NCI-H2227 (cell line): ENCODE measurements around the gene UBE2V1.
"Not testable (repeated sequence)": the region's sequence is repeated elsewhere in the genome, so short reads cannot be mapped to it uniquely, and the experiment has no call there.

Experiments
- DNase-seq: peaks from one replicate; lab custom pipeline; 2025; ENCODE audit not compliant: unreplicated experiment; lab: John Stamatoyannopoulos, UW

Gene UBE2V1

DNA sequence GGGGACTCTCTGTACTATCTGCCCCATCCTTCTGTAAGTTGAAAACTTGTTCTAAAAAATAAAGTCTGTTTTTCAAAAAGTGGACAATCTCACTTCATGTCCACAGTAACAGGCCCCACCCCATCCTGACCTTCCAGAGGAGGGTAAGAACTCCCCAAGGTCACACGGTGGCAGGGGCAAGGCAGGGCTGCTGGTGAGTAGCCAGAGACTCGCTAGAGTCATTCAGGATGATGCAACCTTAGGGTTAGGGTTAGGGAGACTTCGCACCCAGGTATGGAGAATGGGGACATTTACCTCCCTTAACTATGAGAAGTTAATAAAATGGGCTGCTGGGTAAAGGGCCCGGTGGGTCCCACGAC, 25.1 kb upstream of the UBE2V1 start:
- DNase-seq = no peak

DNA sequence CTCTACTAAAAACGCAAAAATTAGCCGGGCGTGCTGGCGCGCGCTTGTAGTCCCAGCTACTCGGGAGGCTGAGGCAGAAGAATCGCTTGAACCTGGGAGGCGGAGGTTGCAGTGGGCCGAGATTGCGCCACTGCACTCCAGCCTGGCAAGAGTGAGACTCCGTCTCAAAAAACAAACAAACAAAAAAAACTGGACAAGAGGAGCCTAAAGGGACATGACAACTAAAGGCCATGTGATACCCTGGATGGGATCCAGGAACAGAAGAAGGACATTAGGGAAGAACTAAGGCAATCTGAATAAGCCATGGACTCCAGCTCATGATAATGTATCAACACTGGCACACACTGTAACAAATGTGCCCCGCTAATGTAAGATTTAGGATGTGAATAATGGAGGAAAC, 24.8 kb upstream of the UBE2V1 start:
- DNase-seq = not testable (repeated sequence)

DNA sequence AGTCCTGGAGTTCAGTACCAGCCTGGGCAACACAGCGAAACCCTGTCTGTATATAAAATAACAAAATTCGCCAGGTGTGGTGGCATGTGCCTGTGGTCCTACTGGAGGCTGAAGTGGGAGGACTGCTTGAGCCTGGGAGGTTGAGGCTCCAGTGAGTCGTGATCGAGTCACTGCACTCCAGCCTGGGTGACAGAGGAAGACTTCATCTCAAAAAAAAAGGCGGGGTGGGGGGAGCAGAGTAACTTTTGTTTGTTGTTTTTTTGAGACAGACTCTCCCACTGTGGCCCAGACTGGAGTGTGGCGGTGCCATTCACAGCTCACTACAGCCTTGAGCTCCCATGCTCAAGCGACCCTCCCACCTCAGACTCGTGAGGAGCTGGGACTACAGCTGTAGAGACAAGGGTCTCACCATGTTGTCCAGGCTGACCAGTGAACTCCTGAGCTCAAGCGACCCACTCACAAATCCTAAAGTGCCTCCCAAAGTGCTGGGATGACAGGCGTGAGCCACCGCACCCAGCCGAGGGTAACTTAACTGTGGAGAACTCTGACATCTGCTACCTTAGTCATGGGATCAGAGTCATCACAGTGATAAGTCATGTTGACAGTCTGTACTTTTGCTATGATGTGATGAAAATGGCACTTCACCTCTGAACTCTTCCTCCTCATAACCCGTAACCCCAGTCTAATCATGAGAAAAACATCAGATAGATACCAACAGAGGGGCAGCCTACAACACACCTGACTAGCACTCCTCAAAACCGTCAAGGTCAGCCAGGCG, 24.1 kb upstream of the UBE2V1 start:
- DNase-seq = no peak

GRCh38 chr20:50135157-50135556, 22.2 kb upstream of the UBE2V1 start:
- DNase-seq = not testable (repeated sequence)

DNA sequence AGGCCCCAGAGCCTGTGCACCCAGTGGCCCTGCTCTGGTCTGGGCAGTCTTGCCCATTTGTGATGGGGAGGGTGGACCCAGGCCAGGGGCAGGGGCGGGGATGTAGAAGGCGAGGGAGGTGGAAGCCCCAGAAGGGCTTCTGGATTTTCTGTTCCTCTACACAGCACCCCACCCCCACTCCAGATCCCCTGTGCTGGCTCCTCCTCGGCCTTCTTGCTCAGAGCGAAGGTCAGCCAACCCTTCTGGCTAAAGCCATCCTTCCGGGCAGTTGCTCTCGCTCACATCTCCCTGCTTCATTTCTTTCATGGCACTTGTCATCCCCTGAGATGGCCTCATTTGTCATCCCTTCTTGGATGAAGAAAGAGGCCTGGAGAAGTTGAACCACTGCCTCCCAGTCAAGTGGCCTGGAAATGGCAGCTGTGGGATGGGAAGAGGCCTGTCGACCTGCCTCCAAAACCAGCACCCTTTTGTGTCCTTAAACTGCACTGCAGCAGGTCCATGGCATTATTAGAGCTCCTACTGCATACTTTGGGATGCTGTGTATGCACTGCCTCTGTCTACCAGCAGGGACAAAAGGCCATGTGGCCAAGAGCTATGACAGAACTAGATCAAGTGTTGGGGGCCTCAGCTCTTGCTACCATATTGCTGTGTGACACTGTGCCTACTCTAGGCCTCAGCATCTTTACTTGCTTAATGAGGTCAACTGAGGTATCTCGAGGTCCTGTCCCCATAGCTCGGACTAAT, 20.7 kb upstream of the UBE2V1 start:
- no peak for DNase-seq

DNA sequence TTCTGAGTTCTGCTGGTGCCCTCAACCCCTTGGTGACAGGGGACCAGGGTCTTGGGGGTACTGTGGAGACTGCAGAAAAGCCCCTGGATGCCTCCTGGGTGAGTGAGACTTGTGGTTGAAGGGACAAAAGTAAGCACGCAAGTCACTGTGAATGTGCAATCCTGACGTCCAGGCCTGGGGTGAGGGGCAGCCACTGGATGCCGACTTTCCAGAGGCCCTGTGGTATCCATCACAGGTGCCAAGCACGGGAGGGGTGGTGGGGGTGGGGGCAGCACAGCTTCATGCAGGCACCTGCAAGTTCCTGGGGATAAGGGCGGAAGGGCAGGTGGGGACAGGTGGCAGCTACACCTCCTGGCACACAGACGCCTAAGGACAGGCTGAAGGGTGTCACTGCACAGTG, 20.1 kb upstream of the UBE2V1 start:
- DNase-seq = no peak

- no peak for DNase-seq
These were observed 18.0 kb upstream of the UBE2V1 start for GRCh38 chr20:50130995-50131394.

DNA sequence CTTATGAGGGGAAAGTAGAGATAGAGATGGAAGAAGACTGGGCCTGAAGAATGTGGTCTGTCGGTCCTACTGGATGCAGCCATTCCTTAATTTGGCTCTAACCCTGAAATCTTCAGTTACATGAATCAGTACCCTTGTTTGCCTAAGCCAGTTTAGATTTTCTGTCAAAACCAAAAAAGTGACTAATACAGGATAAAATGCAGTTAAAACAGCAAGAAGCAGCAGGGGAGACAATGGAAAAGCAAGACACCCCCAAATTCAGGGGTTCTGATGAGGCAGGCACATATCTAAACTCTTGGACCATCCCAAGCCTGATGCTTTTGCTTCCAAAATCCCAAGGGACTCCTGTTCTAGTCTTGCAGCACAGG, 17.4 kb upstream of the UBE2V1 start:
- no peak for DNase-seq

- DNase-seq = no peak
These were observed 16.9 kb upstream of the UBE2V1 start for GRCh38 chr20:50129662-50130355.

DNA sequence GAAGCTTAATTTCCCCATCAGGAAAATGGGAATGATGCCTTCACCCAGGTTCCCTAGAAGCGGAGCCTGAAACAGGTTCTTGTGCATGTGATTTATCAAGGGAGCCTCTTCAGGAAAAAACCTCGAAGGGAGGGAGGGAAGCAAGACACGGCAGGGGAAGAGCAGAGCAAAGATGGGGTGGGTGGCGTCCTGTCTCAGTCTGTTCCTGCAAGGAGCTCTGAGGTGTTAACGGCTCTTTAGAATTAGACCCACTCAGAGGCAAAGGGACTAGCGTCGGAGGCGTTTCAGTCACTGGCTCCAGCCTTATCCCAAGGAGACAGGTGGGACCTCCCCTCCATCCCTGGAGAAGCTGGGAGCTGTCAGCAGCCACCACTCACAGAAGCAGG, 15.6 kb upstream of the UBE2V1 start:
- DNase-seq = no peak

DNA sequence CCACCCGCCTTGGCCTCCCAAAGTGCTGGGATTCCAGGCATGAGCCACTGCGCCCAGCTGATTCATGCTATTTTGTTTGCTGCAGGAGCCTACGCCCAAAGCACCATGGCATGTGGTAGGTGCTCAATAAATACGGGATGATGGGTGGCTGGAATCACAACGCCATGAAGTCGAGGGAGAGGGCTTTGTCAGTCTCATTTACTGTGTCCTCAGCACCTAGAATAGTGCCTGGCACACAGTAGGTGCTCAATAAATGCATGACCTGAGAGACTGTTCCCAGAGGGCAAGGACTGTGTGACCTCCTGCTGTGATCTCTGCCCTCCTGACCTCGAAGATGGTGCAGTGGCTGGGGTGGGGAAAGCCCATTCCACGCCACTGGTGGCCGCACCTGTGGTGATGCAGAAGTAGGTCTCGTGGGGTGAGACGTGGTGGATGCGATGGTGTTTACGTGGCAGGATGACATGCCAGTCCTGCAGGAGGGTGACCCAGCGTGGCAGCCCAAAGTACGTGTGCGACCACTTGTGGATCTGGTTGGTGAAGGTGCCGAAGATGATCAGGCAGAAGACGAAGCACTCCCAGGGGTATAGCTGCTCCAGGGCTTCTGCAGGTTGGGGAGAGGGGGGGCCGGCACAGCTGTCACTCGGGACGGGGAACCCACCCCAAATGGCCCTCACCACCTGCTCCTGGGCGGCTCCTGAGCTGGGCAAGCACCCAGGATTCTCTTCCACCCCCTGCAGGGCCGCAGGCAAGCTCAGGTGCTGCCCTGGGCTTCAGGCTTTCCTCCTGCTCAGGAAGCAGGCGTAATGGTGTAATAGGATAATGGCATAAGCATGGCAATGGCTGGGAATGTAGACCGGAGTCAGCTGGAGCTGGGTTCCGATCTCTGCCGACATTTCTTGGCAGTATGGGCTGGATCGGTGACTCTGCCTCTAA, 14.9 kb upstream of the UBE2V1 start:
- DNase-seq = no peak

DNA sequence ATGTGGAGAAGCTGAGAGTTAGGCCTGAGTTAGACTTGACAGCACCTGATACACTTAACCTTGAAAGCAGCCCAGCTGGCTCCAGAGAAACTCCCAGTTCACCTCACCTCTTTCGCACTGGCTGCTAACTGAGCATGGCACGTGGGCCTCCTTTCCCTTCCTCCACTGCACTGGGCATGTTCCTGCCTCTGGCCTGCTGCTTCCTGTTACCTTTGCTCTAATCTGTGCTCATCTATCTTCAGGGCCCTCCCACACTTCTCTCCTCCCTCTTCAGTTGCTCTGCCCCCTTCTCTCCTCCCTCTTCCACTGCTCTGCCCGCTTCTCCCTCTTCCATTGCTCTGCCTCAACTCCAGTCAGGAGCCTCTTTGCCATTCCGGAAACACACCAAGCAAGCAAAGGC, 13.7 kb upstream of the UBE2V1 start:
- DNase-seq = no peak

GRCh38 chr20:50125279-50125678, 12.3 kb upstream of the UBE2V1 start:
- DNase-seq = no peak

GRCh38 chr20:50124496-50124895, 11.5 kb upstream of the UBE2V1 start:
- DNase-seq = no peak

DNA sequence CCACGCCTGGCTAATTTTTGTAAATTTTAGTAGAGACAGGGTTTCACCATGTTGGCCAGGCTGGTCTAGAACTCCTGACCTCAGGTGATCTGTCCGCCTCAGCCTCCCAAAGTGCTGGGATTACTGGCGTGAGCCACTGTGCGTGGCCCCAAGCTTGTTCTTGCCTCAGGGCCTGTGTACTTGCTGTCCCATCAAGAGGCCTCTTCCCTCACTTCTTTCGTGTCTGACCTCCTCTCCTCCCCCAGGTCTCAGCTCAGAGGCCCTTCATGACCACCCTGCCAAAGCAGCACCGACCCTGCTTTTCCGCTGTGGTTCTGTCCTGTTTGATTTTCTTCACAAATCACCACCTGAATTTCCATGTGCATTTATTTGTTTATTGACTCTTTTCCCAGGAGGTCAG, 10.5 kb upstream of the UBE2V1 start:
- DNase-seq = no peak

DNA sequence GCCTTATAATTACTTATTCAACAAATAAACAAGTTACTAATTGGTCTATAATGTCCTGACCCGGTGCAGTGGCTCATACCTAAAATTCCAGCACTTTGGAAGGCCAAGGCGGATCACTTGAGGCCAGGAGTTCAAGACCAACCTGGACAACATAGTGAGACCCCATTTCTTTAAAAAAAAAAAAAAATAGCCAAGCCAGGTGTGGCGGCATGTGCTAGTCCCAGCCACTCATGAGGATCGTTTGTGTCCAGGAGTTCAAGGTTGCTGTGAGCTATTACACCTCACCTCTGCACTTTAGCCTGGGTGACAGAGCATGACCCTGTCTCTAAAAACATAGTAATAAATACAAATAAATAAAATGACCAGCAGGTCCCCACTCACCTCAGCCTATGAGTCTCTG, 9.8 kb upstream of the UBE2V1 start:
- no peak for DNase-seq

- no peak for DNase-seq
These were observed 8.9 kb upstream of the UBE2V1 start for GRCh38 chr20:50121858-50122271.

DNA sequence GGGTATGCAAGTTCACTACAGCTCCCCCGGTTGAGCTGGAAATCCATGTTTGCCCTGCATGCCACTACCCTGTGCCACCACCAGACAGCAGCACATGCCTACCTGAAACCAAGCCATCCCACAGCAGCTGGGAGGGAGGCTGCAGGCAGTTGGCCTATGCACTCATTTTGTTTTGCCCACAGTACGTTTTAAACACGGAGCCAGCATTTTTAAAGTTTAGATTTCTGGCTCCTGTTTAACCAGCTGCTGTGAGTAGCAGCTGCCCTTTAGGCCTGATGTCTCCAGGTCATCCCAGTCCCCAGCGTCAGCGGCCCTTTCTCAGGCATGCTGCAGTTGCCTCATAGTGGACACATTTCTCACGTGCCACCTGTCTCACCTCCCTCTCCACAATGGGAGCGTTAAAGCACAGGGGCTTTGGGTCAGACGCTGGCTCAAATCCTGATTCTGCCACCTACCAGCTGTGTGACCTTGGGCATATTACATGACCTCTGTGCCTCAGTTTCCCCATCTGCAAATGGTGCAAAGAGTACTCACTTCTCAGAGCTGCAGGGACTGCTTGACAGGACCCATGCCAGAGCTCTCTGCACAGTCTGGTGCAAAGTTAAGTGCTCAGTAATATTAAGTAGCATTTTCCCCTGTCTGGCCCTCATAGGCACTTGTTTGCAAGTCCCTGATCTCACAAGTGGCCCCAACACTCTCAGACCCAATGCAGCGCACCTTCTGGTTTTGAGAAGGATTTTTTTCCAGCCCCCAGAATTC, 8.2 kb upstream of the UBE2V1 start:
- DNase-seq = peak; percentile 45

- no peak for DNase-seq
These were observed 5.3 kb upstream of the UBE2V1 start for GRCh38 chr20:50118203-50118602.

- DNase-seq = no peak
These were observed 3.5 kb upstream of the UBE2V1 start for GRCh38 chr20:50116368-50116999.
